Trophoblast cell (in vitro differentiated cells and primary cell): ENCODE results near the gene BHLHE40. TPM values are rescaled to one million over a fixed set of nuclear protein-coding genes. Genes with fewer than 3 reads are reported as not detected.
A peak's percentile ranks its signal among the peaks of the same experiment; 100 is the strongest.

Experiments
- DNase-seq, 2 donors: peaks; one replicate each; pipeline ENCODE4 v3.0.0-alpha.2; 2016
- H2AFZ ChIP-seq: 2 replicates; pipeline ENCODE4 v1.6.1; 2013; ENCODE audit warnings: low read length, moderate library complexity, mild to moderate bottlenecking; ENCODE audit not compliant: insufficient read depth, poor library complexity
- H2AK5ac ChIP-seq: 2 replicates; pipeline ENCODE4 v1.6.1; 2013; ENCODE audit warnings: mild to moderate bottlenecking, low read length
- H2BK120ac ChIP-seq: 2 replicates; pipeline ENCODE4 v1.6.1; 2013; ENCODE audit warnings: low read length, mild to moderate bottlenecking, moderate library complexity; ENCODE audit not compliant: insufficient read depth, poor library complexity
- H2BK12ac ChIP-seq: 2 replicates; pipeline ENCODE4 v1.6.1; 2013; ENCODE audit warnings: mild to moderate bottlenecking, low read length, moderate library complexity
- H2BK5ac ChIP-seq: 2 replicates; pipeline ENCODE4 v1.6.1; 2013; ENCODE audit warnings: low read length, low read depth, moderate library complexity, mild to moderate bottlenecking; ENCODE audit not compliant: poor library complexity
- H3K14ac ChIP-seq: 2 replicates; pipeline ENCODE4 v1.6.1; 2013; ENCODE audit warnings: mild to moderate bottlenecking, low read length
- H3K18ac ChIP-seq: 2 replicates; pipeline ENCODE4 v1.6.1; 2013; ENCODE audit warnings: mild to moderate bottlenecking, low read length
- H3K23ac ChIP-seq: 2 replicates; pipeline ENCODE4 v1.6.1; 2013; ENCODE audit warnings: low read length
- H3K27ac ChIP-seq: 2 replicates; pipeline ENCODE4 v1.5.1; 2013; ENCODE audit warnings: low read depth, mild to moderate bottlenecking, inconsistent platforms, low read length, moderate library complexity
- H3K27me3 ChIP-seq: 2 replicates; pipeline ENCODE4 v1.6.1; 2013; ENCODE audit warnings: inconsistent platforms, mild to moderate bottlenecking, low read length, moderate library complexity; ENCODE audit not compliant: insufficient read depth
- H3K36me3 ChIP-seq, 2 experiments: 1 replicate in 1 of 2; 2 replicates in 1 of 2; pipeline ENCODE4 v1.6.1; 2013; ENCODE audit warnings: low read length in 2 of 2, mild to moderate bottlenecking in 2 of 2, moderate library complexity in 1 of 2; ENCODE audit not compliant: insufficient read depth in 2 of 2, control insufficient read depth in 1 of 2
- H3K4ac ChIP-seq: 2 replicates; pipeline ENCODE4 v1.6.1; 2013; ENCODE audit warnings: low read depth, mild to moderate bottlenecking, low read length, moderate library complexity
- H3K4me1 ChIP-seq, 2 experiments: 1 replicate in 1 of 2; 2 replicates in 1 of 2; pipeline ENCODE4 v1.6.1; 2013; ENCODE audit warnings: low read length in 2 of 2, mild to moderate bottlenecking in 2 of 2, moderate library complexity in 1 of 2; ENCODE audit not compliant: insufficient read depth in 2 of 2, control insufficient read depth in 1 of 2
- H3K4me2 ChIP-seq: 2 replicates; pipeline ENCODE4 v1.6.1; 2013; ENCODE audit warnings: inconsistent platforms, mild to moderate bottlenecking, low read length, moderate library complexity
- H3K4me3 ChIP-seq: 2 replicates; pipeline ENCODE4 v1.5.1; 2013; ENCODE audit warnings: mild to moderate bottlenecking, low read depth, low read length, inconsistent platforms
- H3K79me1 ChIP-seq: one replicate; pipeline ENCODE4 v1.6.1; 2013; ENCODE audit warnings: low read length
- H3K79me2 ChIP-seq: 2 replicates; pipeline ENCODE4 v1.6.1; 2013; ENCODE audit warnings: low read length, mild to moderate bottlenecking; ENCODE audit not compliant: control insufficient read depth, insufficient read depth, poor library complexity
- H3K9ac ChIP-seq: 2 replicates; pipeline ENCODE4 v1.6.1; 2013; ENCODE audit warnings: mild to moderate bottlenecking, low read length
- H3K9me3 ChIP-seq: 2 replicates; pipeline ENCODE4 v1.6.1; 2013; ENCODE audit warnings: low read depth, mild to moderate bottlenecking, control low read depth, inconsistent platforms, low read length; ENCODE audit not compliant: insufficient read depth
- H4K12ac ChIP-seq: 2 replicates; pipeline ENCODE4 v1.6.1; 2013; ENCODE audit warnings: low read depth, mild to moderate bottlenecking, low read length, moderate library complexity
- H4K8ac ChIP-seq: 2 replicates; pipeline ENCODE4 v1.6.1; 2013; ENCODE audit warnings: low read depth, mild to moderate bottlenecking, low read length, moderate library complexity
- H4K91ac ChIP-seq: one replicate; pipeline ENCODE4 v1.6.1; 2013; ENCODE audit warnings: low read depth, mild to moderate bottlenecking, low read length, moderate library complexity
- WGBS: extraction: QIAGEN DNeasy Blood & Tissue Kit; methylation state at CpG from one replicate; pipeline ENCODE4 v1.1.7; 2013; ENCODE audit warnings: missing lambda C conversion rate; ENCODE audit not compliant: insufficient read length, insufficient coverage; ENCODE audit errors: extremely low coverage; 5-methylcytosine and 5-hydroxymethylcytosine counted together
- polyA plus RNA-seq: library from polyadenylated mRNA; stranded (reverse); fragments of 200-250 nt; gene quantifications from 2 replicates; pipeline ENCODE4 v1.2.3, GENCODE V29; 2013

BHLHE40 gene
- 173 and 187 TPM in 2 replicates for polyA plus RNA-seq

DNA sequence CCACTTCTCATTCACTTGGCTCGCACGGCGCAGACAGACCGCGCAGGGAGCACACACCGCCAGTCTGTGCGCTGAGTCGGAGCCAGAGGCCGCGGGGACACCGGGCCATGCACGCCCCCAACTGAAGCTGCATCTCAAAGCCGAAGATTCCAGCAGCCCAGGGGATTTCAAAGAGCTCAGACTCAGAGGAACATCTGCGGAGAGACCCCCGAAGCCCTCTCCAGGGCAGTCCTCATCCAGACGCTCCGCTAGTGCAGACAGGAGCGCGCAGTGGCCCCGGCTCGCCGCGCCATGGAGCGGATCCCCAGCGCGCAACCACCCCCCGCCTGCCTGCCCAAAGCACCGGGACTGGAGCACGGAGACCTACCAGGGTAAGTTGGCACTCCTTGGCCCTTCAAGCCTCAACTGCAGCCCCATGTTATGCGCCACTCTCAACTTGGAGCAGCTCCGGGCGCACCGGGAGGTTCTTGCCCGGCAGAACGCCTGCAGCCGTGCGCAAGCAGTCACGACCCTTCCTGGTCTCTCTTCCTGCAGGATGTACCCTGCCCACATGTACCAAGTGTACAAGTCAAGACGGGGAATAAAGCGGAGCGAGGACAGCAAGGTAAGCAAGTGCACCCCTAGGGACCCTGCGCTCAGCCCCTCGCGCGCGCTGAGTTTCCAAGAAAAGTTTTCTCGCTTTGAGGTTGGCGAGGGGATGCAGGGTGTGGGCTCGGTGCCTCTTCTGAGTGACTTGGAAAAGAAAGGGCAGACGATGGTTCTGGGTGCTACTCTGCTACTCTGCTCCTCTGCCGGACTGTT is at the start of gene BHLHE40:
Gene BHLHE40 (plus strand): TSS at position 10 of the 801 bp plus-strand sequence. CDS start 282 bp downstream, at position 292.
- peaks cover 35% of the 10 kb centered on the region for H3K79me2 ChIP-seq
- H3K18ac ChIP-seq: peak within 1 kb of the TSS; percentile 99
- peak within 1 kb of the TSS; percentile 95 for H2AK5ac ChIP-seq
- peak within 1 kb of the TSS; percentile 86 for H2BK12ac ChIP-seq
- H4K8ac ChIP-seq: peak within 1 kb of the TSS; percentile 97
- H3K4me2 ChIP-seq: peak within 1 kb of the TSS; percentile 82
- H3K79me1 ChIP-seq: peaks cover 59% of the 10 kb centered on the region
- peak within 1 kb of the TSS; percentile 88 for H4K12ac ChIP-seq
- peak within 1 kb of the TSS; percentile 98 for H2BK5ac ChIP-seq
- H3K4me3 ChIP-seq: peak within 1 kb of the TSS; percentile 93
- H2BK120ac ChIP-seq: peak within 1 kb of the TSS; percentile 99
- peak within 1 kb of the TSS; percentile 98 for H3K9ac ChIP-seq
- H3K4me1 ChIP-seq: peaks cover 15 to 24% of the 10 kb centered on the region in 2 experiments
- peak within 1 kb of the TSS; percentile 31 for H3K23ac ChIP-seq
- no CpG with 5 or more reads among the region's 51 CpGs for WGBS
- peak within 1 kb of the TSS; percentile 99 for H3K14ac ChIP-seq
- H3K9me3 ChIP-seq: no peaks in the 10 kb centered on the region
- no peaks in the 10 kb centered on the region for H3K27me3 ChIP-seq
- H3K36me3 ChIP-seq: peaks cover 16 to 25% of the 10 kb centered on the region in 2 experiments
- H4K91ac ChIP-seq: peak within 1 kb of the TSS; percentile 100
- DNase-seq: peak in 1 of 2 donors; percentile 43
- peak within 1 kb of the TSS; percentile 93 for H3K4ac ChIP-seq
- peak within 1 kb of the TSS; percentile 85 for H2AFZ ChIP-seq
- peak within 1 kb of the TSS; percentile 99 for H3K27ac ChIP-seq

DNA sequence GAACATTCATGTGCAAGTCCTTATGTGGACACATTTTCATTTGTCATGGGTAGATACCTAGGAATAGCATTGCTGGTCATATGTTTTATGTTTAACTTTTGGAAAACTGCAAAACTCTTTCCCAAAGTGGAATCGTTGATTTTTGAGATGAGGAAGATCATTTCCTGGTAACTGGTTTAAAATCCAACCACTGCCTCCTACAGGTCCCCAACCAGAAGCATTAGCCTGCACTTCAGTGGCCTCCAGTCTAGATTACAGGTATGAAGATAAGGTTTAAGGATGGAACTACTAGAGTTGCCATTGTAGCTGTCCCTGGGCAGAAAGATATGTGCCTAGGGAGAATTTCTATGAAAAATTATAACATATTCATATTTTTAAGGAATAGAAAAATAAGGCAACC is 48.7 kb upstream of the BHLHE40 start:
- H2AFZ ChIP-seq: no peak overlapping the region
- no peak overlapping the region for H3K4me3 ChIP-seq
- DNase-seq: no peak
- no peak overlapping the region for H3K18ac ChIP-seq
- H2BK120ac ChIP-seq: no peak overlapping the region
- no CpG with 5 or more reads among the region's 1 CpG for WGBS
- H3K4me1 ChIP-seq: peaks cover 0 to 2% of the 10 kb centered on the region in 2 experiments
- H3K4ac ChIP-seq: no peak overlapping the region
- H4K8ac ChIP-seq: no peak overlapping the region
- H2AK5ac ChIP-seq: no peak overlapping the region
- H3K79me1 ChIP-seq: no peaks in the 10 kb centered on the region
- H3K4me2 ChIP-seq: no peak overlapping the region
- no peaks in the 10 kb centered on the region for H3K36me3 ChIP-seq
- no peak overlapping the region for H2BK12ac ChIP-seq
- no peaks in the 10 kb centered on the region for H3K27me3 ChIP-seq
- H4K91ac ChIP-seq: no peak overlapping the region
- H4K12ac ChIP-seq: no peak overlapping the region
- H3K9ac ChIP-seq: no peak overlapping the region
- no peak overlapping the region for H3K14ac ChIP-seq
- H3K23ac ChIP-seq: no peak overlapping the region
- H3K79me2 ChIP-seq: no peaks in the 10 kb centered on the region
- H2BK5ac ChIP-seq: no peak overlapping the region
- no peaks in the 10 kb centered on the region for H3K9me3 ChIP-seq
- H3K27ac ChIP-seq: no peak overlapping the region

DNA sequence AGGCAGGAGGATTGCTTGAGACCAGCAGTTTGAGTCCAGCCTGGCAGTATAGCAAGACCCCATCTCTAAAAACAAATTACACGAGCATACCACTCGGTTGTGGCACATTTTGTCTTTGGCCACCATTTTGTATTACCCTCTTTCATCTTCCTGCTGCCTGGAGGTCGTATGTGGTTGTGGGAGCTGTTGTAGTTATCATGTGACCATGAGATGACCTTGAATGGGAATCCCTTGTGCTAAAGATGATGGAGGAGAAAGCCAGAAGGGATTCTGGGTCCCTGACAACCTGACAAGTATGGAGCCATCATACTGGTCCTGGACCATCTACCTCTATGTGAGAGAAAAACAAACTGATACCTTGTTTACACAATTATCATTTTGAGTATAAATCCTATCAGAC is 45.2 kb upstream of the BHLHE40 start:
- H2BK12ac ChIP-seq: no peak overlapping the region
- H3K27me3 ChIP-seq: no peaks in the 10 kb centered on the region
- no peak overlapping the region for H3K18ac ChIP-seq

DNA sequence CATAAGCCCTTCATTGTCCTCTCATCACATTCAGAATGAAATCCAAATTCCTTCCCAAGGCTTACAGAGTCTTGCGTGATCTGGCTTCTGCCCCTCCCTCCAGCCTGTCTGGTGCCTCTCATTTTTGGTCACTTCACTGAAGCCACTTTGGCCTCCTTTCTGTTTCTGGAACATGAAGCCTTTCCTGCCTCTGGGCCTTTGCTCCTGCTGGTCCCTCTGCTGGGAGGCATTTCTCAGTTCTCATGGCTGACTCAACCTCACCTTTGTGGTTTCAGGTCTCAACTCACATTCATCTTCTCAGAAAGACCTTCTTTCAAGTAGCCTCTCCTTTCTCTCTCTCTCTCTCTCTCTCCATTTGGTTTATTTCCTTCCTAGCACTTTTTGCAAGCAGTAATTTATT is 43.9 kb upstream of the BHLHE40 start:
- H3K4ac ChIP-seq: no peak overlapping the region
- H2AK5ac ChIP-seq: no peak overlapping the region
- peaks cover 0 to 2% of the 10 kb centered on the region in 2 experiments for H3K4me1 ChIP-seq
- no peak overlapping the region for H3K23ac ChIP-seq
- H3K36me3 ChIP-seq: no peaks in the 10 kb centered on the region
- no peak overlapping the region for H3K9ac ChIP-seq
- H4K8ac ChIP-seq: no peak overlapping the region
- H4K91ac ChIP-seq: no peak overlapping the region
- H2BK5ac ChIP-seq: no peak overlapping the region
- H3K27ac ChIP-seq: no peak overlapping the region
- H2BK120ac ChIP-seq: no peak overlapping the region
- WGBS: no CpG with 5 or more reads among the region's 1 CpG
- H3K4me2 ChIP-seq: no peak overlapping the region
- H3K14ac ChIP-seq: no peak overlapping the region
- no peaks in the 10 kb centered on the region for H3K79me2 ChIP-seq
- peak overlapping the region; percentile 85 for H2BK12ac ChIP-seq
- no peaks in the 10 kb centered on the region for H3K9me3 ChIP-seq
- H3K18ac ChIP-seq: no peak overlapping the region
- peaks cover 2% of the 10 kb centered on the region for H3K79me1 ChIP-seq
- H4K12ac ChIP-seq: no peak overlapping the region
- no peak overlapping the region for H3K4me3 ChIP-seq
- H3K27me3 ChIP-seq: no peaks in the 10 kb centered on the region
- peak; percentile 56 to 72 for DNase-seq
- H2AFZ ChIP-seq: no peak overlapping the region

More for the DNA sequence above, 45.2 kb upstream of the BHLHE40 start:
- Histone ChIP-seq H3K4me3 (no peak overlapping the region), H3K23ac (no peak overlapping the region), H4K91ac (peak overlapping the region; percentile 13), H4K12ac (no peak overlapping the region), H3K27ac (no peak overlapping the region), H3K9ac (no peak overlapping the region), H3K9me3 (no peaks in the 10 kb centered on the region), H2AK5ac (no peak overlapping the region), H3K79me1 (peaks cover 2% of the 10 kb centered on the region), H3K4me2 (no peak overlapping the region), H2BK120ac (no peak overlapping the region), H3K79me2 (no peaks in the 10 kb centered on the region), H3K4me1 (peaks cover 0 to 2% of the 10 kb centered on the region in 2 experiments), H2BK5ac (no peak overlapping the region), H3K36me3 (no peaks in the 10 kb centered on the region), H3K4ac (no peak overlapping the region), H3K14ac (no peak overlapping the region), H4K8ac (no peak overlapping the region), H2AFZ (no peak overlapping the region)
- WGBS: no CpG with 5 or more reads among the region's 3 CpGs
- no peak for DNase-seq
